K562 (cell line): ENCODE results near the gene NRP2. TPM values are rescaled to one million over a fixed set of nuclear protein-coding genes. Genes with fewer than 3 reads are reported as not detected.

Source experiments
- ATAC-seq: fragments of 200-7000 bp; cut with Tn5 transposase; 3 replicates; pipeline ENCODE4 v1.9.1; 2020; ENCODE audit warnings: moderate library complexity
- BruUV-seq: library from RNA; stranded (reverse); fragments of 400-500 nt; replicated peaks from 2 replicates; lab custom pipeline; 2021; lab: Mats Ljungman, UMichigan
- CTCF ChIA-PET: fragments of 300-600 bp; formaldehyde crosslinking; extraction: SDS; loops from one replicate; lab custom pipeline; 2021; ENCODE audit warnings: low intra/inter-chr PET ratio; lab: Yijun Ruan, JAX
- POLR2A ChIA-PET: fragments of 300-600, 350-650 bp; sonication (Branson Sonifier 250); formaldehyde crosslinking; extraction: SDS; loops from one replicate; lab custom pipeline; 2021; ENCODE audit warnings: antibody characterized with exemption, inconsistent platforms; lab: Yijun Ruan, JAX
- DNase-seq, 4 experiments: peaks; one replicate each; pipeline versions ENCODE4 v3.0.0 to v3.0.0-alpha.2; 2011 to 2018; ENCODE audit warnings: low spot score in 3 of 4, mixed read lengths in 3 of 4; ENCODE audit errors: extremely low read depth in 1 of 4
- FAIRE-seq: peaks from 2 replicates; lab custom pipeline; 2011; peaks lifted over from hg19 to GRCh38; lab: Jason Lieb, UNC
- H2AFZ ChIP-seq: 2 replicates; pipeline ENCODE4 v1.6.0; 2011; ENCODE audit warnings: low read depth, low read length, control low read depth, inconsistent platforms
- H3K27ac ChIP-seq: fragments of 200-600 bp; 3 replicates; pipeline ENCODE4 v1.8.0; 2011; ENCODE audit warnings: low read depth, mild to moderate bottlenecking, control low read depth, inconsistent platforms, low read length, moderate library complexity, mixed read lengths; ENCODE audit errors: extremely low read depth
- H3K27me3 ChIP-seq, 2 experiments: fragments of 300-600 bp in 1 of 2; 2 replicates in 1 of 2; 3 replicates in 1 of 2; pipeline versions ENCODE4 v1.6.0 to v1.8.0; 2011; ENCODE audit warnings: inconsistent platforms in 2 of 2, low read length in 2 of 2, mild to moderate bottlenecking in 1 of 2, mixed read lengths in 1 of 2, moderate library complexity in 1 of 2; ENCODE audit not compliant: control insufficient read depth in 2 of 2, insufficient read depth in 2 of 2
- H3K36me3 ChIP-seq: fragments of 300-600 bp; 3 replicates; pipeline ENCODE4 v1.8.0; 2011; ENCODE audit warnings: mild to moderate bottlenecking, low read length, inconsistent platforms; ENCODE audit not compliant: control insufficient read depth, insufficient read depth
- H3K4me1 ChIP-seq, 2 experiments: fragments of 200-600 bp in 1 of 2; replicated peaks in 1 of 2; 2 replicates in 1 of 2; 3 replicates in 1 of 2; pipeline versions ENCODE4 v1.5.1 to v1.8.0; 2011; ENCODE audit warnings: inconsistent platforms in 2 of 2, low read length in 2 of 2, mild to moderate bottlenecking in 1 of 2, mixed read lengths in 1 of 2, moderate library complexity in 1 of 2; ENCODE audit not compliant: control insufficient read depth in 2 of 2, insufficient read depth in 2 of 2
- H3K4me2 ChIP-seq: 2 replicates; pipeline ENCODE4 v1.6.1; 2011; ENCODE audit warnings: low read length, control low read depth, inconsistent platforms, mixed read lengths; ENCODE audit not compliant: insufficient read depth
- H3K4me3 ChIP-seq: fragments of 200-600 bp; sonication (generic), shearing (Covaris generic); 2 replicates; pipeline ENCODE4 v1.5.1; 2016; ENCODE audit warnings: control low read depth, inconsistent platforms
- H3K79me2 ChIP-seq: fragments of 200-600 bp; 3 replicates; pipeline ENCODE4 v1.8.0; 2011; ENCODE audit warnings: low read length, inconsistent platforms; ENCODE audit not compliant: control insufficient read depth, insufficient read depth
- H3K9ac ChIP-seq, 2 experiments: 2 replicates each; pipeline versions ENCODE4 v1.6.0 to v1.6.1; 2011; ENCODE audit warnings: low read depth in 2 of 2, low read length in 2 of 2, control low read depth in 1 of 2, inconsistent platforms in 1 of 2, mild to moderate bottlenecking in 1 of 2, mixed read lengths in 1 of 2; ENCODE audit not compliant: insufficient read depth in 1 of 2
- H3K9me1 ChIP-seq: one replicate; pipeline ENCODE4 v1.6.0; 2011; ENCODE audit warnings: inconsistent platforms, mild to moderate bottlenecking, low read length, moderate library complexity; ENCODE audit not compliant: control insufficient read depth, insufficient read depth
- H3K9me3 ChIP-seq: replicated peaks from 2 replicates; pipeline ENCODE4 v1.5.1; 2011; ENCODE audit warnings: low read depth, low read length, inconsistent platforms; ENCODE audit not compliant: control insufficient read depth, insufficient read depth
- H4K20me1 ChIP-seq: replicated peaks from 2 replicates; pipeline ENCODE4 v1.6.1; 2011; ENCODE audit warnings: low read length, inconsistent platforms, mixed read lengths; ENCODE audit not compliant: control insufficient read depth, insufficient read depth
- CCAR2 ChIP-seq: fragments of 200-400 bp; formaldehyde crosslinking; IDR thresholded peaks from 2 replicates; pipeline ENCODE4 v1.6.1; 2017; ENCODE audit warnings: mild to moderate bottlenecking, low read depth, low read length
- CHD1 ChIP-seq: fragments of 200-600 bp; sonication (generic); IDR thresholded peaks from one replicate; pipeline ENCODE4 v1.6.1; 2012; ENCODE audit warnings: mild to moderate bottlenecking, moderate library complexity, low read length, inconsistent platforms
- FOSL1 ChIP-seq: fragments of 200-800 bp; sonication (Bioruptor generic); conservative IDR thresholded peaks from 2 replicates; pipeline ENCODE4 v1.6.1; 2016; ENCODE audit warnings: missing genetic modification characterization, missing compliant biosample characterization
- FOXM1 ChIP-seq, 2 experiments: fragments of 450-650 bp in 1 of 2; sonication (generic) in 1 of 2; formaldehyde crosslinking in 1 of 2; IDR thresholded peaks; 2 replicates each; pipeline versions ENCODE4 v1.6.1 to v1.9.0; 2017 to 2022; ENCODE audit warnings: low read depth in 2 of 2, mild to moderate bottlenecking in 2 of 2, missing genetic modification reagents in 1 of 2, moderate library complexity in 1 of 2
- IFI16 ChIP-seq: fragments of 250-450 bp; sonication (Bioruptor Pico); IDR thresholded peaks from 2 replicates; pipeline ENCODE4 v2.1.2; 2022; ENCODE audit warnings: mild to moderate bottlenecking, inconsistent platforms
- POLR2AphosphoS2 ChIP-seq: IDR thresholded peaks from 2 replicates; pipeline ENCODE4 v1.6.1; 2012; ENCODE audit warnings: low read length, improper control_type of control experiment
- STAT5A ChIP-seq: IDR thresholded peaks from 2 replicates; pipeline ENCODE4 v1.6.1; 2012; ENCODE audit warnings: low read length, inconsistent platforms, borderline replicate concordance
- ZNF347 ChIP-seq: fragments of 450-650 bp; formaldehyde crosslinking; IDR thresholded peaks from 2 replicates; pipeline ENCODE4 v1.4.0; 2020; ENCODE audit warnings: low read depth, mild to moderate bottlenecking, moderate library complexity
- ZNF41 ChIP-seq: fragments of 250-450 bp; sonication (Bioruptor Pico); conservative IDR thresholded peaks from 2 replicates; pipeline ENCODE4 v1.4.0; 2020; ENCODE audit warnings: mild to moderate bottlenecking
- WGBS: fragments of 100-300 bp; shearing (Covaris generic); methylation state at CpG from one replicate; pipeline ENCODE4 v1.1.6; 2016; ENCODE audit warnings: low coverage, mixed read lengths; ENCODE audit not compliant: insufficient coverage; ENCODE audit errors: missing lambda C conversion rate; 5-methylcytosine and 5-hydroxymethylcytosine counted together
- in situ Hi-C: fragments of 300-500 bp; cut with MboI; formaldehyde crosslinking; loops from 4 replicates; pipeline ENCODE4 v1.15.0; 2018; ENCODE audit warnings: inconsistent platforms, mixed read lengths
- intact Hi-C: fragments of 100-400 bp; cut with micrococcal nuclease; formaldehyde crosslinking; loops from 2 replicates; pipeline ENCODE4 v1.14.2; 2022
- polyA plus RNA-seq, 8 experiments: library from polyadenylated mRNA; depleted of rRNA in 4 of 8; stranded (reverse) in 5 of 8; unstranded in 3 of 8; fragments of >200 nt; fragmentation: Nextera tagmentation in 2 of 8; fragmentation: Illumina TruSeq in 1 of 8; extraction: Ambion mirVana in 2 of 8; extraction: Trizol in 1 of 8; gene quantifications; 2 replicates each; pipeline versions ENCODE4 v1.2.1 to v1.2.3, GENCODE V29; 2011 to 2014; ENCODE audit warnings: inconsistent platforms in 1 of 8, missing spikeins in 1 of 8
- total RNA-seq, 7 experiments: library from RNA; depleted of rRNA in 6 of 7; stranded (reverse); fragments of >200 nt in 6 of 7; fragmentation: Illumina TruSeq in 2 of 7; extraction: Trizol in 2 of 7; gene quantifications; 2 replicates each; pipeline versions ENCODE4 v1.2.1 to v1.2.3, GENCODE V29; 2011 to 2021; ENCODE audit warnings: low replicate concordance in 1 of 7

The NRP2 gene
- total and polyA plus RNA-seq, 9 of the 15 experiments (the other 6 are each of a cell fraction or from before 2014, with no cell fraction given), result 0.05 to 0.31 (median 0.15) TPM; not detected in 5

GRCh38 chr2:205661281-205661680, 21.0 kb upstream of the NRP2 start:
- no peaks in the 10 kb centered on the region for H3K4me1 ChIP-seq
- intact Hi-C loops, result no loop called here
- no peak overlapping the region for H2AFZ ChIP-seq
- DNase-seq (no peak), ATAC-seq (no peak), FAIRE-seq (no peak)
- no peaks in the 10 kb centered on the region for H3K9me3 ChIP-seq
- H3K27ac ChIP-seq, result no peak overlapping the region
- no TSS peak for BruUV-seq
- no peaks in the 10 kb centered on the region; a peak in 1 of 5 replicates for H3K27me3 ChIP-seq
- 2% methylated on average over 5 of the region's 5 CpGs for WGBS
- ChIA-PET POLR2A (no interaction called here), CTCF (no interaction called here)
- H3K4me2 ChIP-seq, result no peak overlapping the region
- no peak for TF ChIP-seq ZNF41 (CRISPR knock-in tag)
- no peak for TF ChIP-seq CCAR2
- TF ChIP-seq IFI16 (CRISPR knock-in tag), result no peak
- no peak for TF ChIP-seq ZNF347
- TF ChIP-seq FOSL1 (tag), result no peak
- TF ChIP-seq CHD1, result no peak
- TF ChIP-seq POLR2AphosphoS2, result no peak
- no peak for TF ChIP-seq FOXM1 (IDR thresholded peaks at IDR 0.05; ENCODE audit: low read depth)
- TF ChIP-seq FOXM1 (CRISPR knock-in tag; IDR thresholded peaks at IDR 0.05; ENCODE audit: low read depth), result no peak
- TF ChIP-seq STAT5A, result no peak
- no peak overlapping the region for H3K4me3 ChIP-seq
- no peaks in the 10 kb centered on the region for H4K20me1 ChIP-seq
- no peaks in the 10 kb centered on the region for H3K9me1 ChIP-seq
- no peaks in the 10 kb centered on the region for H3K79me2 ChIP-seq
- in situ Hi-C loops, result no loop called here
- H3K36me3 ChIP-seq, result no peaks in the 10 kb centered on the region
- H3K9ac ChIP-seq, result no peak overlapping the region
